A549 (cell line): Measurements from ENCODE around the gene NOTCH4. TPM values are rescaled to one million over a fixed set of nuclear protein-coding genes. Genes with fewer than 3 reads are reported as not detected.

ENCODE experiments used
- ATAC-seq, 2 experiments: fragments of 200-7000 bp in 1 of 2; fragments of >200 bp in 1 of 2; cut with Nextera tagmentation in 1 of 2; cut with Tn5 transposase in 1 of 2; 3 replicates each; pipeline versions ENCODE4 v1.8.0 to v1.9.1; 2018 to 2020; ENCODE audit warnings: mild to moderate bottlenecking in 1 of 2, moderate library complexity in 1 of 2
- CTCF ChIA-PET: fragments of 300-600 bp; sonication (Branson Sonifier 250); formaldehyde crosslinking; extraction: SDS; loops from one replicate; lab custom pipeline; 2021; ENCODE audit warnings: antibody characterized with exemption, inconsistent platforms; lab: Yijun Ruan, JAX
- POLR2A ChIA-PET: fragments of 350-600 bp; formaldehyde crosslinking; extraction: SDS; loops from one replicate; lab custom pipeline; 2021; ENCODE audit warnings: antibody characterized with exemption, inconsistent platforms; lab: Yijun Ruan, JAX
- DNase-seq, 2 experiments: peaks; one replicate each; pipeline versions ENCODE4 v3.0.0 to v3.0.0-alpha.2; 2011 to 2016; ENCODE audit warnings: low read depth in 1 of 2, low spot score in 1 of 2
- FAIRE-seq: peaks from 2 replicates; lab custom pipeline; 2011; peaks lifted over from hg19 to GRCh38; lab: Jason Lieb, UNC
- H3K27ac ChIP-seq, 2 experiments: fragments of >200 bp; sonication (Bioruptor Twin); formaldehyde crosslinking; 3 replicates each; pipeline ENCODE4 v1.5.1; 2016 to 2017
- H3K4me1 ChIP-seq: fragments of >200 bp; sonication (Bioruptor Twin); formaldehyde crosslinking; 3 replicates; pipeline ENCODE4 v1.6.1; 2016
- H3K4me2 ChIP-seq: fragments of >200 bp; sonication (Bioruptor Twin); formaldehyde crosslinking; 3 replicates; pipeline ENCODE4 v1.6.1; 2016
- H3K4me3 ChIP-seq: fragments of >200 bp; sonication (Bioruptor Twin); formaldehyde crosslinking; 3 replicates; pipeline ENCODE4 v1.5.1; 2016
- H3K9me3 ChIP-seq: fragments of >200 bp; sonication (Bioruptor Twin); formaldehyde crosslinking; 3 replicates; pipeline ENCODE4 v1.6.1; 2016
- BCL3 ChIP-seq: fragments of >200 bp; sonication (Bioruptor Twin); formaldehyde crosslinking; IDR thresholded peaks from 3 replicates; pipeline ENCODE4 v1.6.1; 2016
- CBX2 ChIP-seq: fragments of 200-600 bp; sonication (generic); IDR thresholded peaks from 2 replicates; pipeline ENCODE4 v1.6.1; 2016; ENCODE audit warnings: low read depth, mild to moderate bottlenecking, borderline replicate concordance
- CHD2 ChIP-seq: fragments of 150-350 bp; IDR thresholded peaks from 2 replicates; pipeline ENCODE4 v1.6.1; 2014; ENCODE audit warnings: low read length; ENCODE audit not compliant: partially characterized antibody
- E2F6 ChIP-seq: IDR thresholded peaks from 2 replicates; pipeline ENCODE4 v1.6.1; 2012; ENCODE audit warnings: low read depth, borderline replicate concordance
- EHF ChIP-seq: fragments of 250-450 bp; sonication (Bioruptor Pico); IDR thresholded peaks from 2 replicates; pipeline ENCODE4 v1.5.0; 2020; ENCODE audit warnings: mild to moderate bottlenecking
- GATA3 ChIP-seq: IDR thresholded peaks from 2 replicates; pipeline ENCODE4 v1.6.1; 2012; ENCODE audit warnings: borderline replicate concordance
- HDAC2 ChIP-seq: fragments of 200-600 bp; sonication (generic); IDR thresholded peaks from 2 replicates; pipeline ENCODE4 v1.6.1; 2016
- HEYL ChIP-seq: fragments of 250-450 bp; sonication (Bioruptor Pico); IDR thresholded peaks from 2 replicates; pipeline ENCODE4 v1.8.0; 2021; ENCODE audit warnings: mild to moderate bottlenecking, moderate library complexity
- JUN ChIP-seq, 2 experiments: fragments of >200 bp; sonication (Bioruptor Twin); formaldehyde crosslinking; IDR thresholded peaks; 2 replicates in 1 of 2; 3 replicates in 1 of 2; pipeline ENCODE4 v1.6.1; 2016 to 2017
- KDM1A ChIP-seq: fragments of 200-600 bp; sonication (generic); IDR thresholded peaks from 2 replicates; pipeline ENCODE4 v1.6.1; 2016; ENCODE audit warnings: low read depth, mild to moderate bottlenecking
- MAX ChIP-seq: IDR thresholded peaks from 2 replicates; pipeline ENCODE4 v1.6.1; 2012
- MAZ ChIP-seq: fragments of 150-350 bp; IDR thresholded peaks from 2 replicates; pipeline ENCODE4 v1.6.1; 2014; ENCODE audit warnings: antibody characterized with exemption, low read depth, low read length, borderline replicate concordance
- MYC ChIP-seq: IDR thresholded peaks from 2 replicates; pipeline ENCODE4 v1.6.1; 2012; ENCODE audit warnings: mild to moderate bottlenecking, inconsistent platforms, low read length, improper control_type of control experiment, borderline replicate concordance
- PHF8 ChIP-seq: fragments of 200-600 bp; sonication (generic); IDR thresholded peaks from 2 replicates; pipeline ENCODE4 v1.6.1; 2016; ENCODE audit warnings: low read depth, mild to moderate bottlenecking, antibody characterized with exemption, moderate library complexity, borderline replicate concordance
- POLR2A ChIP-seq: IDR thresholded peaks from 2 replicates; pipeline ENCODE4 v1.6.1; 2012; ENCODE audit warnings: mild to moderate bottlenecking, low read length
- REST ChIP-seq: fragments of 200-600 bp; sonication (generic); IDR thresholded peaks from 2 replicates; pipeline ENCODE4 v1.6.1; 2016; ENCODE audit warnings: antibody characterized with exemption, mild to moderate bottlenecking, moderate library complexity
- RNF2 ChIP-seq: fragments of 200-600 bp; sonication (generic); IDR thresholded peaks from 2 replicates; pipeline ENCODE4 v1.6.1; 2016; ENCODE audit warnings: low read depth, mild to moderate bottlenecking, antibody characterized with exemption, moderate library complexity, borderline replicate concordance
- WGBS: methylation state at CpG from one replicate; pipeline ENCODE4 v1.1.6; 2017; ENCODE audit errors: missing lambda C conversion rate; 5-methylcytosine and 5-hydroxymethylcytosine counted together
- polyA plus RNA-seq, 4 experiments: library from polyadenylated mRNA; depleted of rRNA in 3 of 4; stranded (reverse); fragments of >200 nt; fragmentation: RNase III in 1 of 4; extraction: RNeasy Plus Mini Kit Qiagen cat#74134 plus additional on column Dnase treatment in 1 of 4; gene quantifications; 2 replicates in 3 of 4; 3 replicates in 1 of 4; pipeline ENCODE4 v1.2.3, GENCODE V29; 2011 to 2017

Gene NOTCH4
- polyA plus RNA-seq, 2 of the 4 experiments (the other 2 are of a cell fraction): 0.32 to 0.70 TPM

GRCh38 chr6:32153564-32154513 lies 70.0 kb downstream of the NOTCH4 start, which contains the start of gene PPT2:
PPT2 (plus strand) TSS chr6:32154141; CDS start chr6:32154595, 454 bp downstream.
- 5% methylated on average over 34 of the region's 52 CpGs for WGBS
- Histone ChIP-seq H3K4me1 (peaks cover 14% of the 10 kb centered on the region; the same call in 2 of the 3 replicates), H3K4me2 (peak within 1 kb of the TSS; percentile 86)
- FAIRE-seq: no peak
- DNase-seq: peak; percentile 45 to 85
- POLR2A ChIA-PET: interaction anchor here (1.0 to 1.2 kb wide), 3 partner anchors 23 to 67 kb away, joined by 3 read pairs; no protein-coding TSS in a partner anchor
- TF ChIP-seq CHD2 (peak; percentile 63), BCL3 (no peak), MAX (0 out of 2 replicates have a peak, but pooled peaks have one; percentile 1), POLR2A (peak; percentile 13; the same call in 1 of the 2 replicates), EHF (CRISPR knock-in tag) (no peak), REST (no peak), PHF8 (no peak)
- TF ChIP-seq, all 56 proteins: peak for 3
- peak within 1 kb of the TSS; percentile 81 to 85 for H3K27ac ChIP-seq
- no peaks in the 10 kb centered on the region for H3K9me3 ChIP-seq
- CTCF ChIA-PET: interaction anchor here (0.6 to 1.9 kb wide), 12 partner anchors 10 to 245 kb away, joined by 3 to 18 read pairs (median 4); partner anchors contain the start of genes ATF6B, EGFL8, FKBPL and GPSM3
- ATAC-seq: peak; percentile 70 to 83
- H3K4me3 ChIP-seq: peak within 1 kb of the TSS; percentile 59

- H3K27ac ChIP-seq: peak overlapping the region; percentile 81 to 85
- peaks cover 14% of the 10 kb centered on the region; the same call in 2 of the 3 replicates for H3K4me1 ChIP-seq
- 79% methylated on average over 30 of the region's 35 CpGs for WGBS
- no peak for DNase-seq
- TF ChIP-seq CBX2 (no peak), HDAC2 (no peak)
- no peaks in the 10 kb centered on the region for H3K9me3 ChIP-seq
- ChIA-PET CTCF (interaction anchor here (0.6 to 1.0 kb wide), 4 partner anchors 11 to 702 kb away, joined by 3 to 5 read pairs (median 3); no protein-coding TSS in a partner anchor), POLR2A (interaction anchor here (1.0 kb wide), 1 partner anchor 66 kb away, joined by 3 read pairs; no protein-coding TSS in a partner anchor)
- H3K4me2 ChIP-seq: peak overlapping the region; percentile 86
- ATAC-seq: peak in 1 of 2 experiments; percentile 52; a peak in 1 of 6 replicates
- FAIRE-seq: no peak
- peak overlapping the region; percentile 59 for H3K4me3 ChIP-seq
These were observed 70.9 kb downstream of the NOTCH4 start for GRCh38 chr6:32152769-32153563.

GRCh38 chr6:32151863-32152768 lies 71.8 kb downstream of the NOTCH4 start, which contains the start of gene PRRT1:
PRRT1 (minus strand) TSS chr6:32151939; CDS start chr6:32151827, 112 bp downstream.
- ChIA-PET CTCF (interaction anchor here (0.8 to 1.0 kb wide), 3 partner anchors 12 to 703 kb away, joined by 3 to 5 read pairs (median 3); no protein-coding TSS in a partner anchor), POLR2A (no interaction called here)
- H3K4me2 ChIP-seq: peak within 1 kb of the TSS; percentile 86; the same call in 2 of the 3 replicates
- H3K9me3 ChIP-seq: no peaks in the 10 kb centered on the region
- no peak within 1 kb of the TSS for H3K27ac ChIP-seq
- no peak for DNase-seq
- no peak for ATAC-seq
- H3K4me1 ChIP-seq: peaks cover 14% of the 10 kb centered on the region; the same call in 2 of the 3 replicates
- 88% methylated on average over 14 of the region's 24 CpGs for WGBS
- no peak for FAIRE-seq
- H3K4me3 ChIP-seq: no peak within 1 kb of the TSS
- TF ChIP-seq PHF8: no peak
- no peak for TF ChIP-seq E2F6
- TF ChIP-seq POLR2A: no peak
- no peak for TF ChIP-seq RNF2
- TF ChIP-seq EHF (CRISPR knock-in tag): no peak
- no peak for TF ChIP-seq MAX
- TF ChIP-seq HEYL: no peak
- TF ChIP-seq MYC: no peak
- TF ChIP-seq KDM1A: no peak
- TF ChIP-seq JUN (IDR thresholded peaks at IDR 0.05): no peak
- TF ChIP-seq GATA3: no peak
- no peak for TF ChIP-seq HDAC2
- TF ChIP-seq MAZ: no peak
